GM19395 (cell line): ENCODE results near the gene MMP8.
"Not testable (repeated sequence)": the region's sequence is repeated elsewhere in the genome, so short reads cannot be mapped to it uniquely, and the experiment has no call there.

Experiments used
- ATAC-seq: cut with Tn5 transposase; IDR thresholded peaks from one replicate; pipeline ENCODE4 v1.9.1; 2021; ENCODE audit warnings: mild to moderate bottlenecking, moderate library complexity; ENCODE audit not compliant: unreplicated experiment

MMP8 gene, protein sequence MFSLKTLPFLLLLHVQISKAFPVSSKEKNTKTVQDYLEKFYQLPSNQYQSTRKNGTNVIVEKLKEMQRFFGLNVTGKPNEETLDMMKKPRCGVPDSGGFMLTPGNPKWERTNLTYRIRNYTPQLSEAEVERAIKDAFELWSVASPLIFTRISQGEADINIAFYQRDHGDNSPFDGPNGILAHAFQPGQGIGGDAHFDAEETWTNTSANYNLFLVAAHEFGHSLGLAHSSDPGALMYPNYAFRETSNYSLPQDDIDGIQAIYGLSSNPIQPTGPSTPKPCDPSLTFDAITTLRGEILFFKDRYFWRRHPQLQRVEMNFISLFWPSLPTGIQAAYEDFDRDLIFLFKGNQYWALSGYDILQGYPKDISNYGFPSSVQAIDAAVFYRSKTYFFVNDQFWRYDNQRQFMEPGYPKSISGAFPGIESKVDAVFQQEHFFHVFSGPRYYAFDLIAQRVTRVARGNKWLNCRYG

DNA sequence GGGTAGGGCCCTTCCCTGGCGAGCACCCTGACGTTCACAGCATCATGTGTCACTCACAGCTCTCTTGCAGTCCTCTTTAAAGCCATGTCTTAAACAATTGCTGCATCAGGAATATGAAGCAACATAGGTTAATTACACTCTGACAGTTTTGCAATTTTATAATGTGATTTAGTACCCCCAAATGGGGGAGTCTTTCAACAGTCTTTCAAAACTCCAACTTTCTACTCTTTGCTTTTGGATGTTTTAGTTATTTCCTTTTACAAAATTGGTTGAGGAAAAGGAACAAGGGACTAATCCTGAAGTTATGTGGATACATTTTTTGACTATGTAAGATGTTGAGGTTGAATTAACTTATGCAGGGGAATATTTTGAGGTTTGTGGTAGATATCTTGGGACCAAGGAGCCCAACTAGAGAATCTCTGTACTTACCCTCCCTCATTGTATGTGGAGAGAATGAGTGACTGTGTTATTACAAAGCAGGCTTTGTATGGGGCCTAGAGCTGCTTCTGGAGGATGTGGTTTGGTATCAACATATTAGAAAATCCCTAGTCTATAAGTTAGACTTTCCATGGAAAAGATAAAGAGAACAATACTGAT, at the start of gene MMP8:
Gene MMP8, minus strand, starts transcription at position 51 of the 597 bp plus-strand sequence. CDS start 99 bp downstream, outside the sequence.
- no peak for ATAC-seq

DNA sequence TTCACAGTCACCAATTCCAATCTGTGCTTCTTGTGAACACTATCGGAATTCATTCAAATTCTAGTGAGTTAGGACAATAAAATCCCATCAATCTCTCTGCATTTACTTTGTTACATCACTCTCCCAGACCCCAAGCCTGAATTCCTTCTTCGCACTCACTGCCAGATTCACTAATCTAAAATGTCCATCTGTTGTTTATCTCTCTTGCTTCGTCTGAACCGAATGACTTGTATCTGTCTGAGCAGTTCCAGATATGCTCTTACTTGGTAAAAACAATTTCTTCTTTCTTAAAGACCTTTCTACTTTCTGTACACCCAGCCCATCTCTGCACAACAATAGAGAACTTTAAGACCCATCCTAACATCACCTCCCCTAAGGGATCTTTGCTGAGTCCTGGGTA, 48.6 kb upstream of the MMP8 start:
- no peak for ATAC-seq

DNA sequence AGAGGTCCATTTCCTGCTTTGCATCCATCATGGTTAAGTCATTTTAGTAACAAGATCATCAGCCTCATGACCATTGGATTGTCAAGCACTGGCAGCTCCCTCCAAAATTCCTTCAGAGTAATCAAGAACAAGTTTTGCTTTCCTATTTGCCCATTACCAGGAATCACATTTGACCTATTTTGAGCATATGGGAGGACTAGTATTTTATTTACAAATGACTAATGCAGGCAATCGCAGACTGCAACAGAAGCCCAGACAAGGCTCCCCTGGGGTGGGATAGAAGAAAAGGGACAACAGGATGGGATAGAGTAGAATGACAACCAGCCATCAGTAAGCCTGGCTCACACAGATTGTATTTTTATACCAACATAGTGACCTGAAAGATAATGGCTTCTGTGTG, 46.6 kb upstream of the MMP8 start:
- ATAC-seq: no peak

GRCh38 chr11:102770191-102770590, 45.4 kb upstream of the MMP8 start:
- ATAC-seq: no peak

GRCh38 chr11:102767800-102768199, 43.0 kb upstream of the MMP8 start:
- no peak for ATAC-seq

DNA sequence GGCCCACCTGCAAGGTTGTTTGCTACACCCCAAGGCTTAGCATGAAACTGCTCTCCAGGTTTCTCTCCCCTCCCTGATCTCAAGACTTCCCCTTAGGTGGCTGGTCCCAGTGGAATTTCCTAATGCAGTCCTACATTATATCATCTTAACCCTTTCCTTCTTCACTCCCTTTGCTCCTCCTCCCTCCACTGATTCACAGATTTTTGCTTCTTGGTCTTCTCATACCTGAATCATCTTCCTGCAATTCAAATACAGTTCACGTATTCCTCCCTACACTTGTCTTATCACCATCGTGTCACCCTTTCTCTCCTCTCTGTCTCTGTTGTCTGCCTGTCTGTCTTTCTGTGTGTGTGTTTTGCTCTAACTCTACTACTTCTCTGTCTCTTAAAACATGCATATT, 38.7 kb upstream of the MMP8 start:
- ATAC-seq: no peak

- no peak for ATAC-seq
These were observed 37.6 kb upstream of the MMP8 start for GRCh38 chr11:102762361-102762767.

GRCh38 chr11:102761646-102762238, 37.0 kb upstream of the MMP8 start:
- no peak for ATAC-seq

- no peak for ATAC-seq
These were observed 35.7 kb upstream of the MMP8 start for GRCh38 chr11:102760344-102761035.

DNA sequence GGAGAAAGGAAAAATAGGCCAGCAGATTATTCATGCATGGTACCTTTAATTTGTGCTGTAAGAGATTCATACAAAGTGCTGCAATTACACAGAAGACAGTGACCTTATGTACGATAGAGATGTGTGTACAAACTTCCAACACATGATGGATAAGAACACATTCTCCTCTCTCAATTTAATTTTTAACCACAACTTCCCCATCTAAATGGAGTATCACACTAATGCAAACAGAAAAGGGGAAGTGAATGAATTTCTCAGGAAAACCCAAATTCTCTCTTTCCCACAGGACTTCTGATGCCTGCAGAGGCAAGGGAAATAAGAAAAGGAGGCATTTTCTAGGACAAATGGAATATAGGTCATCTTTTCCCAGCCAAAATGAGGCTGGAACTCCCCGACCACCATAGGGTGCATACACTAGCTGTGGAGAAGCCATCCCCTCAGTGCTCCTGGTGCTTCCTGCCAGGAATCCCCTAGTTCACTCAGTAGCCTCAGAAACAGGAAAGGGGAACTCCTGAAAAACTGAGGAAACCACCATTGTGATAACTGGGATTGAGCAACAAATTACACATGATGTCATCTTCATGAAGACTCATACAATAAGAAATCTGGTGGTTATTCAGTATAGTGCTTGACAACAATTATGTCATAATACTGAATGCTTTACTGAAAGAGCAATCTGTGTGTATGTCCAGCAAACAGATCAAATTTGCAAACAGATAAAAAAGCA, 33.2 kb upstream of the MMP8 start:
- no peak for ATAC-seq

DNA sequence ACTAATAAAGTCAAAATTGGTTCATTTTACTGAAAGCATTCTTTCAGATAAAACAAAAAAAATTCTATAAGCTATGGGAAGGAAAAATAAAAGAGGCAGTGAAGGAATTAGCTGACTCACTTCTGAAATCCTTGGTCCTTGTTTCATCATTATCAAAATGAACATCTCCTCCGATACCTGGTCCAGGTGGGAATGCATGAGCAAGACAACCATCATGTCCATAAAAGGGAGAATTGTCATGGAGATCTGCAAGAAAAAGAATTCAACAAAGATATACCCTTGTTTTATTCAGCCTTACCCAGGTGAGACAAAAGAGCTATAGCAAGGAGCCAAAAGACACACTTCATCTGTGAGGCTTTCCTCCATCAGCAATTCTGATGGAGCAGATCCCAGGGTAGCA, 28.5 kb upstream of the MMP8 start:
- ATAC-seq: no peak

- no peak for ATAC-seq
These were observed 26.9 kb upstream of the MMP8 start for GRCh38 chr11:102751673-102752072.

- ATAC-seq: no peak
These were observed 24.5 kb upstream of the MMP8 start for GRCh38 chr11:102749101-102749722.

GRCh38 chr11:102746746-102747578, 22.2 kb upstream of the MMP8 start:
- not testable (repeated sequence) for ATAC-seq

- ATAC-seq: no peak
These were observed 9.9 kb upstream of the MMP8 start for GRCh38 chr11:102734650-102735049.

GRCh38 chr11:102733232-102733875, 8.6 kb upstream of the MMP8 start:
- peak; percentile 91 for ATAC-seq

DNA sequence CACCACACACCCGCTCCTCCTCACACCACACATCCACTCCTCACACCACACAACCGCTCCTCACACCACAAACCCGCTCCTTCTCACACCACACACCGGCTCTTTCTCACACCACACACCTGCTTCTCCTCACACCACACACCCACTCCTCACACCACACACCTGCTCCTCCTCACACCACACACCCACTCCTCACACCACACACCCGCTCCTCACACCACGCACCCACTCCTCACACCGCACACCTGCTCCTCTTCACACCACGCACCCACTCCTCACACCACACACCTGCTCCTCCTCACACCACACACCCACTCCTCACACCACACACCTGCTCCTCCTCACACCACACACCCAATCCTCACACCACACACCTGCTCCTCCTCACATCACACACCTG, 6.2 kb upstream of the MMP8 start:
- ATAC-seq: not testable (repeated sequence)

DNA sequence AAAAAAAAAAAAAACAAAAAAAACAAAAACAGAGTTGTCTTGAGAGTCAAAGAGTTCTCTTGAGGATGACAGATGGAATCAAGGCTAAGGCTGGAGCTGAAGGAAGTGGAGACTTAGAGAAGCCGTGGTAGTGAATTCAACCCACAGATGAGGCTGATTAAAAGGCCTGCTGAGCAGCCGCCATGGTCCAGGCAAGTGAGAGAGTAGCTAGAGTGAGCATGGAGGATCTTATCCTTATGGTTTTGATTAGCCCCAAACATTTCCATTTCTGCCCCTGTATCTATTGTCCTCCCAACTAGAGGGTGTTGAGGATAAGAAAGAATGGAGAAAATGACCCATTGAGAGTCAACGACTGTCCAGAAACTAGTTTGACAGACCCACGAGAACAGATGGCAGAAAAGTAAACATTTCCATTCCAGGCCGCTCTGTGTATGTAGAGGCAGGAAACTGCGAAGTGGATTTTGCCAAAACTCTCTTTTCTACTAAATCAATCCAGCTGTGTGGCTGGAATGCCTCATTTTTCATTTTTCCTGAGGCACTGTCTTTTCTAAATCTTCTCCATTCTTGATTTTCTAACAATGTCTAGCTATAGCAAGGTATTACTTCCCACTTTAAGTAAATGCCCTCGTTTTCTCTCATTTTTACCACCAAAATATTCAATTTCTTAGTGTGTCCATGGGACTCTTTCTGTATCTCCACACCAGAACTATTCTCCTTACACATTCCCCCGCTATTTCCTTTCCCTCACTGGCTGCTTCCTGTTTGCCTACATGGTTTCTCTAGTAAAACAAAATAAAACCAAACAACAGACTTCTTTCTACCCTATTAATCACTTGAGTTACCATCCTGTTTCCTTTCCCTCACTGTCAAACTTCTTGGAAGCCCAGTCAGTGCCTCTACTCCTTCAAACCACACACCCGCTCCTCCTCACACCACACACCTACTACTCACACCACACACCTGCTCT, 5.4 kb upstream of the MMP8 start:
- no peak for ATAC-seq
